Measurements from ENCODE around the gene CCNF.
A peak's percentile ranks its signal among the peaks of the same experiment; 100 is the strongest.

Gene CCNF

GRCh38 chr16:2457267-2457666, 28.0 kb downstream of the CCNF start:
- DNase-seq (ENCODE audit: low read depth) = no peak

- no peak for DNase-seq (ENCODE audit: low read depth)
Measured at GRCh38 chr16:2457946-2458345, 28.7 kb downstream of the CCNF start.

- DNase-seq (ENCODE audit: low read depth) = no peak
Measured at GRCh38 chr16:2458887-2459646, 29.8 kb downstream of the CCNF start.

- peak; percentile 86 for DNase-seq (ENCODE audit: low read depth)
Measured at GRCh38 chr16:2459647-2460390, 30.6 kb downstream of the CCNF start, which contains the start of gene TEDC2. Gene TEDC2, plus strand, starts transcription at chr16:2460109. Its CDS starts 36 bp downstream, at chr16:2460145.

- no peak for DNase-seq (ENCODE audit: low read depth)
Measured at GRCh38 chr16:2460391-2460713, 31.1 kb downstream of the CCNF start.

GRCh38 chr16:2460916-2461315, 31.7 kb downstream of the CCNF start:
- DNase-seq (ENCODE audit: low read depth) = no peak

GRCh38 chr16:2462031-2462866, 33.0 kb downstream of the CCNF start:
- DNase-seq (ENCODE audit: low read depth) = no peak

- no peak for DNase-seq (ENCODE audit: low read depth)
Measured at GRCh38 chr16:2464333-2464732, 35.1 kb downstream of the CCNF start.

- no peak for DNase-seq (ENCODE audit: low read depth)
Measured at GRCh38 chr16:2465653-2466415, 36.6 kb downstream of the CCNF start.

GRCh38 chr16:2466667-2467527, 37.6 kb downstream of the CCNF start:
- DNase-seq (ENCODE audit: low read depth) = no peak

- peak; percentile 63 for DNase-seq (ENCODE audit: low read depth)
Measured at GRCh38 chr16:2467528-2468232, 38.4 kb downstream of the CCNF start.

- DNase-seq (ENCODE audit: low read depth) = no peak
Measured at GRCh38 chr16:2468233-2468724, 39.0 kb downstream of the CCNF start.

- no peak for DNase-seq (ENCODE audit: low read depth)
Measured at GRCh38 chr16:2468725-2469398, 39.6 kb downstream of the CCNF start.

GRCh38 chr16:2469399-2470233, 40.4 kb downstream of the CCNF start:
- no peak for DNase-seq (ENCODE audit: low read depth)

GRCh38 chr16:2470234-2470601, 41.0 kb downstream of the CCNF start:
- no peak for DNase-seq (ENCODE audit: low read depth)

GRCh38 chr16:2470603-2471015, 41.4 kb downstream of the CCNF start:
- DNase-seq (ENCODE audit: low read depth) = no peak

- DNase-seq (ENCODE audit: low read depth) = no peak
Measured at GRCh38 chr16:2471016-2471652, 41.9 kb downstream of the CCNF start, which contains the start of gene NTN3. Gene NTN3, plus strand, starts transcription at chr16:2471297. Its CDS starts 405 bp downstream, at chr16:2471702.

All from stromal cell of bone marrow (primary cell).